Cardiac muscle cell (in vitro differentiated cells and primary cell): ENCODE measurements around the gene ATN1. TPM values are rescaled to one million over a fixed set of nuclear protein-coding genes. Genes with fewer than 3 reads are reported as not detected.

Source experiments
- DNase-seq, 2 donors: peaks; one replicate each; pipeline versions ENCODE4 v3.0.0 to v3.0.0-alpha.2; 2010 to 2017; ENCODE audit warnings: low read depth in 1 of 2, low spot score in 1 of 2
- H3K27ac ChIP-seq: fragments of 200-600 bp; sonication (generic); 2 replicates; pipeline ENCODE4 v1.5.1; 2016
- H3K27me3 ChIP-seq: fragments of 200-600 bp; sonication (generic); 2 replicates; pipeline ENCODE4 v1.6.0; 2016; ENCODE audit warnings: control low read depth
- H3K36me3 ChIP-seq: fragments of 200-600 bp; sonication (generic); 2 replicates; pipeline ENCODE4 v1.5.1; 2016; ENCODE audit warnings: control low read depth
- H3K4me1 ChIP-seq: fragments of 200-600 bp; sonication (generic); 2 replicates; pipeline ENCODE4 v1.8.1; 2017; ENCODE audit warnings: low read depth, mild to moderate bottlenecking, mixed run types
- H3K4me3 ChIP-seq: fragments of 200-600 bp; sonication (generic); 2 replicates; pipeline ENCODE4 v1.5.1; 2016; ENCODE audit warnings: mild to moderate bottlenecking
- H3K9me3 ChIP-seq: fragments of 200-600 bp; sonication (generic); 2 replicates; pipeline ENCODE4 v1.5.1; 2017; ENCODE audit warnings: low read depth, mild to moderate bottlenecking, control low read depth
- CTCF ChIP-seq: IDR thresholded peaks from 2 replicates; pipeline ENCODE4 v1.5.1; 2012; ENCODE audit warnings: low read depth, mild to moderate bottlenecking, low read length
- polyA plus RNA-seq: library from polyadenylated mRNA; unstranded; fragments of >200 nt; fragmentation: Nextera tagmentation; extraction: Ambion mirVana; gene quantifications from 2 replicates; pipeline ENCODE4 v1.2.1, GENCODE V29; 2016
- total RNA-seq: library from RNA; depleted of rRNA; stranded (reverse); fragments of >200 nt; gene quantifications from 2 replicates; pipeline ENCODE4 v1.2.3, GENCODE V29; 2016

The ATN1 gene
- total and polyA plus RNA-seq, 2 experiments from 2014 or later, result 22.8 to 46.4 TPM

GRCh38 chr12:6953442-6954315, 25.9 kb downstream of the ATN1 start:
- Histone ChIP-seq H3K4me3 (no peak overlapping the region), H3K27ac (no peak overlapping the region), H3K27me3 (no peaks in the 10 kb centered on the region), H3K36me3 (no peaks in the 10 kb centered on the region), H3K4me1 (no peaks in the 10 kb centered on the region), H3K9me3 (no peaks in the 10 kb centered on the region)
- peak in 1 of 2 donors; percentile 79 for DNase-seq
- TF ChIP-seq CTCF, result no peak

GRCh38 chr12:6954316-6955107, 26.8 kb downstream of the ATN1 start:
- no peak overlapping the region for H3K27ac ChIP-seq
- H3K4me3 ChIP-seq, result no peak overlapping the region
- no peaks in the 10 kb centered on the region for H3K9me3 ChIP-seq
- no peaks in the 10 kb centered on the region for H3K27me3 ChIP-seq
- H3K36me3 ChIP-seq, result no peaks in the 10 kb centered on the region
- no peak for TF ChIP-seq CTCF
- DNase-seq, result no peak
- H3K4me1 ChIP-seq, result no peaks in the 10 kb centered on the region

- Histone ChIP-seq H3K27ac (no peak overlapping the region), H3K36me3 (no peaks in the 10 kb centered on the region), H3K4me1 (no peaks in the 10 kb centered on the region), H3K9me3 (no peaks in the 10 kb centered on the region), H3K4me3 (no peak overlapping the region), H3K27me3 (no peaks in the 10 kb centered on the region)
- TF ChIP-seq CTCF, result no peak
- no peak for DNase-seq
These were observed 27.6 kb downstream of the ATN1 start for GRCh38 chr12:6955108-6956020.

- Histone ChIP-seq H3K36me3 (no peaks in the 10 kb centered on the region), H3K27ac (no peak overlapping the region), H3K9me3 (no peaks in the 10 kb centered on the region), H3K4me1 (no peaks in the 10 kb centered on the region), H3K4me3 (no peak overlapping the region), H3K27me3 (no peaks in the 10 kb centered on the region)
- no peak for DNase-seq
- TF ChIP-seq CTCF, result no peak
These were observed 28.4 kb downstream of the ATN1 start for GRCh38 chr12:6956021-6956727.
